GM12873 (cell line): ENCODE measurements around the gene CEP162.

Experiments used
- CTCF ChIP-seq: IDR thresholded peaks from 2 replicates; pipeline ENCODE4 v1.5.1; 2012; ENCODE audit warnings: low read depth, mild to moderate bottlenecking, moderate library complexity, low read length, control low read depth; ENCODE audit not compliant: insufficient read depth; ENCODE audit errors: missing control alignments

The CEP162 gene

GRCh38 chr6:84253380-84253779 is 25.9 kb upstream of the CEP162 start:
- TF ChIP-seq CTCF: no peak

DNA sequence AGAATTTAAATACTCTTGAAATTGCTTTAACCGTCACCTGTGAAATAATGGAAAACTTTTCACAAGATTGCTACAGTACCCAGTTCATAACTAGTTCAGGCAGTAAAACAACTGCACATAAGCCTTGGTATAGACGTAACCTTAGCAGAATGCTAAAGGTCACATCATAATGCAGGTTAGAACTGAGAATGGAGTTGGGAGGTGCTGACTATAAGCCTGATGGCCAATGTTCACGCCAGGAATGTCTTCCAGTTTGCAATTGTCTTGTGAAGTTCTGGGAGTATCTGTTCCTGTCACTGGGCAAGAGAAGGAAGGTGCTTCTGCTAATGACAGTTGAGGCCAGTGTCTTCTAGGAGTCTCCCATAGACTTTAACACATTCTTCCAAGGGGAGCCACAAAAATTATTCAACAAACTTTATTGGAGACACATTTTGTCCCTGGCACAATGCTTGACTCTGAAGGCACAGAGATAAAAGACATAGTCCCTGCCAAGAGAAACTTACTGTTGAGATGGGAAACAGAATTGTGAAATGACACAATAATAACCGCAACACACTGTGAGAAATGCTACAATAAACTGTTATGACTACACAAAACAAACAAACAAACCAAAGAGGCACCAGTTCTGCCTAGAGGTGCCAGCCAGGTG is 24.6 kb upstream of the CEP162 start:
- TF ChIP-seq CTCF: no peak

DNA sequence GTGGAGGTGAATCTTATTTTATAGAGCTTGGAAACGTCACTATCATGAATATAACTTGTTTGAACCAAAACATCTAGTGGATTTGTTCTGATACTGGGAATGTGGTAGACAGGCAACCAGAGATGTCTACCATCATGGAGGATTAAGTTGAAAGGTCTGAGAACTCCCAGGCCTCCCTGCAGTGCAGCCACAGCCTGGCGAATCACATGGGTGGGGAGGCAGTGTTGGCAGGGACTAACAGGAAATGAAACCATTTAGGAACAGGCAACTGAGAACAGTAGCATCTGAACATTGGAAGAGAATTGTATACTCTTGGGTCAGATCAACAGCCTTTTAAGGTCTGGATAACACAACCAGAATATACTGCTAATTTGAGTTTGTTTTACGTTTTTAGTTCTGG is 22.3 kb upstream of the CEP162 start:
- no peak for TF ChIP-seq CTCF

DNA sequence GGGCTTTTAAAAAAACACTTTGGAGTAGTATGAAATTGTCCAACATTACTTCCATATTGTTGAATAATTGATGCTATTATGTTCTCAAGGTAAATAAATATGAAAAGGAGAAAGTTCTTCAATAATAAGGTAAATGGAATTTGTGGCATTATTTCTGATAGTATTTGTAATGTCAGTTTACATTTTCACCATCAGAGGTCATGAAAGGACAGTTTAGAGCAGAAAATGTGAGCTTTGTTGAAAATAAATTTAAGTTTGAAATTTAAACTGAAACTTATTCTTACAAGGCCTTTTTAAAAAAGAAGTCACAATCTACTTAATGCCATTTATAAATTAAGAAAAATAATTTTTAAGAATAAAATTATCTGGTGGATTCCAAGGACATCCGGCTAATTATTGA is 15.8 kb upstream of the CEP162 start:
- no peak for TF ChIP-seq CTCF

DNA sequence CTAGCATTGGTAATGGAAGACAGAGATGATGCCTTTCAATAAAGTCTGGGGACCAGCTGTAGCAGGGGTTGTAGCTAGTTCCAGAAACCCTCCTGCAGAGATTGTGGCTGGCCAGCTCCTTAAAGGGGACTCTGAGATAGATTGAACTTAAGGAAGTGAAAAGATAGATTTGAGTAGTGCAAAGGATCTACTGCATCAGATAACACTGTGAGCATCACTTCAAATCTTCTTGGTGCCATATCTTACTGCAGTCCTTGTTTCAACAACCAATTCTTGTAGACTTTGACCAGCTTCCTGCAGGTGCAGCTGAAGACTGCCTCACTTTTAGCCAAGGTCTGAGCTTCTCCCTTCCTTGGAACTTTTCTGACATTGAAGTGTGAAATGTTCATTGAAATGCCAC is 14.8 kb upstream of the CEP162 start:
- no peak for TF ChIP-seq CTCF

GRCh38 chr6:84228198-84228543 is 728 bp upstream of the CEP162 start:
- no peak for TF ChIP-seq CTCF

GRCh38 chr6:84227044-84227433 is 404 bp downstream of the CEP162 start:
- no peak for TF ChIP-seq CTCF

- no peak for TF ChIP-seq CTCF
These were observed 3.2 kb downstream of the CEP162 start for GRCh38 chr6:84224251-84224650.
